H1 (cell line): Measurements from ENCODE around the gene CDKN2AIP. TPM values are rescaled to one million over a fixed set of nuclear protein-coding genes. Genes with fewer than 3 reads are reported as not detected.

Source experiments
- CTCF ChIA-PET: fragments of 300-600 bp; sonication (Branson Sonifier 250); formaldehyde crosslinking; loops from one replicate; lab custom pipeline; 2021; ENCODE audit not compliant: partially characterized antibody; lab: Charles Lee
- POLR2A ChIA-PET: fragments of 300-600 bp; sonication (Branson Sonifier 250); formaldehyde crosslinking; loops from one replicate; lab custom pipeline; 2021; ENCODE audit warnings: inconsistent platforms; ENCODE audit not compliant: partially characterized antibody; lab: Charles Lee
- DNase-seq, 2 experiments: peaks; one replicate each; pipeline versions ENCODE4 v3.0.0 to v3.0.0-alpha.2; 2010 to 2022; ENCODE audit warnings: low spot score in 2 of 2, low read depth in 1 of 2, mixed read lengths in 1 of 2
- FAIRE-seq: peaks from 2 replicates; lab custom pipeline; 2011; peaks lifted over from hg19 to GRCh38; lab: Jason Lieb, UNC
- H2AFZ ChIP-seq: 2 replicates; pipeline ENCODE4 v1.8.1; 2012; ENCODE audit warnings: low read length, inconsistent platforms
- H2AK5ac ChIP-seq: 2 replicates; pipeline ENCODE4 v1.6.1; 2013; ENCODE audit warnings: low read depth, low read length
- H2BK120ac ChIP-seq: replicated peaks from 2 replicates; pipeline ENCODE3; 2013; ENCODE audit warnings: low read depth, low read length, inconsistent platforms
- H2BK12ac ChIP-seq: 2 replicates; pipeline ENCODE4 v1.6.1; 2013; ENCODE audit warnings: low read depth, low read length
- H2BK15ac ChIP-seq: 2 replicates; pipeline ENCODE4 v1.6.1; 2013; ENCODE audit warnings: low read length
- H2BK20ac ChIP-seq: 2 replicates; pipeline ENCODE4 v1.6.1; 2013; ENCODE audit warnings: low read length
- H2BK5ac ChIP-seq: 2 replicates; pipeline ENCODE4 v1.6.1; 2013; ENCODE audit warnings: low read depth, low read length
- H3K14ac ChIP-seq: 2 replicates; pipeline ENCODE4 v1.6.1; 2013; ENCODE audit warnings: inconsistent platforms; ENCODE audit not compliant: insufficient read length
- H3K18ac ChIP-seq: 2 replicates; pipeline ENCODE4 v1.6.1; 2013; ENCODE audit warnings: low read length; ENCODE audit errors: extremely low read depth
- H3K23ac ChIP-seq: 2 replicates; pipeline ENCODE4 v1.6.1; 2013; ENCODE audit warnings: inconsistent platforms; ENCODE audit not compliant: insufficient read length
- H3K23me2 ChIP-seq: 2 replicates; pipeline ENCODE4 v1.6.1; 2013; ENCODE audit warnings: low read depth, low read length
- H3K27ac ChIP-seq: 2 replicates; pipeline ENCODE4 v1.6.1; 2011; ENCODE audit warnings: low read depth, low read length, inconsistent platforms
- H3K27me3 ChIP-seq, 4 experiments: replicated peaks in 1 of 4; 1 replicate in 1 of 4; 2 replicates in 3 of 4; pipeline versions ENCODE4 v1.6.1 to v1.8.1; 2011 to 2013; ENCODE audit warnings: low read length in 3 of 4, mild to moderate bottlenecking in 3 of 4, inconsistent platforms in 2 of 4, mixed read lengths in 2 of 4, moderate library complexity in 1 of 4; ENCODE audit not compliant: control insufficient read depth in 3 of 4, insufficient read depth in 3 of 4; ENCODE audit errors: extremely low read depth in 1 of 4
- H3K36me3 ChIP-seq, 4 experiments: 2 replicates each; pipeline versions ENCODE4 v1.6.1 to v1.8.1; 2011 to 2013; ENCODE audit warnings: mild to moderate bottlenecking in 4 of 4, low read length in 3 of 4, moderate library complexity in 2 of 4, control low read depth in 1 of 4, inconsistent platforms in 1 of 4; ENCODE audit not compliant: insufficient read depth in 4 of 4, control insufficient read depth in 2 of 4
- H3K4ac ChIP-seq: replicated peaks from 2 replicates; pipeline ENCODE3; 2013; ENCODE audit warnings: low read length, low read depth, mixed read lengths, inconsistent platforms; ENCODE audit not compliant: insufficient read length
- H3K4me1 ChIP-seq, 4 experiments: replicated peaks in 1 of 4; 1 replicate in 1 of 4; 2 replicates in 3 of 4; pipeline versions ENCODE4 v1.6.1 to v1.8.1; 2011 to 2013; ENCODE audit warnings: low read length in 3 of 4, inconsistent platforms in 2 of 4, mixed read lengths in 1 of 4; ENCODE audit not compliant: insufficient read depth in 4 of 4, control insufficient read depth in 3 of 4
- H3K4me2 ChIP-seq, 2 experiments: 2 replicates each; pipeline versions ENCODE4 v1.6.1 to v1.8.1; 2011 to 2013; ENCODE audit warnings: low read depth in 2 of 2, low read length in 2 of 2, control low read depth in 1 of 2, inconsistent platforms in 1 of 2, mild to moderate bottlenecking in 1 of 2; ENCODE audit not compliant: insufficient read depth in 1 of 2
- H3K4me3 ChIP-seq, 4 experiments: fragments of 200-600, 300-600 bp in 1 of 4; sonication (generic), shearing (Covaris generic), sonication (Bioruptor Twin) in 1 of 4; 2 replicates each; pipeline versions ENCODE4 v1.5.1 to v1.8.1; 2011 to 2016; ENCODE audit warnings: low read length in 4 of 4, low read depth in 3 of 4, control low read depth in 2 of 4, inconsistent platforms in 2 of 4, mild to moderate bottlenecking in 2 of 4, mixed read lengths in 1 of 4, moderate library complexity in 1 of 4; ENCODE audit not compliant: insufficient read depth in 2 of 4; ENCODE audit errors: extremely low read depth in 1 of 4
- H3K56ac ChIP-seq: replicated peaks from 2 replicates; pipeline ENCODE3; 2013; ENCODE audit warnings: low read depth, mild to moderate bottlenecking, mixed read lengths, low read length, inconsistent platforms; ENCODE audit not compliant: insufficient read length
- H3K79me1 ChIP-seq: 2 replicates; pipeline ENCODE4 v1.6.1; 2013; ENCODE audit warnings: low read depth, low read length, control low read depth
- H3K79me2 ChIP-seq, 2 experiments: 2 replicates each; pipeline versions ENCODE4 v1.6.1 to v1.8.1; 2012 to 2013; ENCODE audit warnings: low read length in 2 of 2, mild to moderate bottlenecking in 2 of 2, inconsistent platforms in 1 of 2; ENCODE audit not compliant: insufficient read depth in 2 of 2, control insufficient read depth in 1 of 2
- H3K9ac ChIP-seq, 4 experiments: replicated peaks in 1 of 4; 1 replicate in 1 of 4; 2 replicates in 3 of 4; pipeline versions ENCODE4 v1.6.1 to v1.8.1; 2011 to 2013; ENCODE audit warnings: low read depth in 3 of 4, low read length in 3 of 4, control low read depth in 2 of 4, mild to moderate bottlenecking in 2 of 4, moderate library complexity in 2 of 4, inconsistent platforms in 1 of 4; ENCODE audit errors: extremely low read depth in 1 of 4
- H3K9me3 ChIP-seq, 2 experiments: 2 replicates each; pipeline versions ENCODE4 v1.6.1 to v1.8.1; 2012 to 2013; ENCODE audit warnings: mild to moderate bottlenecking in 2 of 2, moderate library complexity in 2 of 2, control low read depth in 1 of 2, inconsistent platforms in 1 of 2, low read depth in 1 of 2, low read length in 1 of 2, mixed read lengths in 1 of 2; ENCODE audit not compliant: insufficient read depth in 2 of 2
- H4K20me1 ChIP-seq, 2 experiments: replicated peaks in 1 of 2; 2 replicates each; pipeline versions ENCODE3 to v1.8.1; 2011 to 2013; ENCODE audit warnings: inconsistent platforms in 2 of 2, low read length in 2 of 2, mild to moderate bottlenecking in 1 of 2; ENCODE audit not compliant: insufficient read depth in 2 of 2, control insufficient read depth in 1 of 2
- H4K5ac ChIP-seq: 2 replicates; pipeline ENCODE4 v1.6.1; 2013; ENCODE audit warnings: low read length, low read depth, mixed read lengths, inconsistent platforms; ENCODE audit not compliant: insufficient read length
- H4K8ac ChIP-seq: 2 replicates; pipeline ENCODE4 v1.8.0; 2013; ENCODE audit warnings: mild to moderate bottlenecking, moderate library complexity, low read length, inconsistent platforms; ENCODE audit not compliant: insufficient read depth; ENCODE audit errors: extremely low read depth
- H4K91ac ChIP-seq: replicated peaks from 2 replicates; pipeline ENCODE3; 2013; ENCODE audit warnings: low read length, mixed read lengths, inconsistent platforms; ENCODE audit not compliant: insufficient read length
- BACH1 ChIP-seq: IDR thresholded peaks from 2 replicates; pipeline ENCODE4 v1.6.1; 2012; ENCODE audit warnings: low read length, improper control_type of control experiment
- CEBPB ChIP-seq: IDR thresholded peaks from 2 replicates; pipeline ENCODE4 v1.6.1; 2012; ENCODE audit warnings: low read depth, low read length
- KDM5A ChIP-seq: fragments of 200-600 bp; IDR thresholded peaks from 2 replicates; pipeline ENCODE4 v1.7.1; 2012; ENCODE audit warnings: mild to moderate bottlenecking, low read length, inconsistent platforms, mixed read lengths
- NRF1 ChIP-seq: IDR thresholded peaks from 2 replicates; pipeline ENCODE4 v1.6.1; 2011; ENCODE audit warnings: mild to moderate bottlenecking, low read depth, low read length, improper control_type of control experiment
- POLR2AphosphoS5 ChIP-seq: IDR thresholded peaks from 2 replicates; pipeline ENCODE4 v1.6.1; 2011; ENCODE audit warnings: low read depth, low read length
- RAD21 ChIP-seq, 2 experiments: IDR thresholded peaks in 1 of 2; conservative IDR thresholded peaks in 1 of 2; 2 replicates each; pipeline ENCODE4 v1.6.1; 2011; ENCODE audit warnings: low read depth in 2 of 2, low read length in 2 of 2, improper control_type of control experiment in 1 of 2, inconsistent platforms in 1 of 2, mild to moderate bottlenecking in 1 of 2, moderate library complexity in 1 of 2
- SIN3A ChIP-seq, 2 experiments: IDR thresholded peaks in 1 of 2; conservative IDR thresholded peaks in 1 of 2; 2 replicates each; pipeline ENCODE4 v1.6.1; 2011 to 2012; ENCODE audit warnings: low read length in 2 of 2, improper control_type of control experiment in 1 of 2, low read depth in 1 of 2, mild to moderate bottlenecking in 1 of 2
- SUZ12 ChIP-seq: fragments of 200-600 bp; sonication (generic); IDR thresholded peaks from 2 replicates; pipeline ENCODE4 v1.6.1; 2012; ENCODE audit warnings: mild to moderate bottlenecking, inconsistent platforms, low read length, moderate library complexity, mixed read lengths
- TEAD4 ChIP-seq: IDR thresholded peaks from 2 replicates; pipeline ENCODE4 v1.6.1; 2012; ENCODE audit warnings: low read depth, low read length, inconsistent platforms, mixed read lengths
- WGBS, 2 experiments: shearing (Covaris generic) in 1 of 2; methylation state at CpG; one replicate each; pipeline versions ENCODE4 v1.1.6 to v1.1.7; 2013 to 2015; ENCODE audit warnings: low lambda C conversion rate in 2 of 2, mixed read lengths in 2 of 2, inconsistent platforms in 1 of 2, low coverage in 1 of 2, missing lambda C conversion rate in 1 of 2; ENCODE audit not compliant: insufficient replicate concordance in 2 of 2, insufficient coverage in 1 of 2, insufficient read length in 1 of 2; ENCODE audit errors: extremely low coverage in 1 of 2, missing lambda C conversion rate in 1 of 2; 5-methylcytosine and 5-hydroxymethylcytosine counted together
- polyA plus RNA-seq, 7 experiments: library from polyadenylated mRNA; depleted of rRNA in 3 of 7; stranded (reverse) in 5 of 7; unstranded in 2 of 7; fragments of >200 nt in 5 of 7; fragments of 200-250 nt in 2 of 7; gene quantifications; 1 replicate in 5 of 7; 2 replicates in 1 of 7; 4 replicates in 1 of 7; pipeline versions ENCODE4 v1.2.1 to v1.2.3, GENCODE V29; 2011 to 2013; ENCODE audit warnings: missing spikeins in 2 of 7, mixed read lengths in 2 of 7
- total RNA-seq: library from RNA; stranded (reverse); fragmentation: NEBNext Ultra II Directional; extraction: Animal tissue kit (Norgen Biotek cat#: 25700); gene quantifications from 2 replicates; pipeline ENCODE4 v1.2.1, GENCODE V29; 2021
- TF ChIP-seq, protein P1 (sequence below), 3 experiments: IDR thresholded peaks; 1 replicate in 2 of 3; 2 replicates in 1 of 3; pipeline versions ENCODE4 v1.5.1 to v1.6.1; 2011; ENCODE audit warnings: low read length in 3 of 3, mild to moderate bottlenecking in 3 of 3, inconsistent platforms in 2 of 3, low read depth in 1 of 3, moderate library complexity in 1 of 3; ENCODE audit not compliant: insufficient read depth in 1 of 3; ENCODE audit errors: control extremely low read depth in 1 of 3

CDKN2AIP gene
- total and polyA plus RNA-seq, 2 of the 8 experiments (the other 6 are each of a cell fraction or from before 2014, with no cell fraction given) = 6.0 to 14.0 TPM

DNA sequence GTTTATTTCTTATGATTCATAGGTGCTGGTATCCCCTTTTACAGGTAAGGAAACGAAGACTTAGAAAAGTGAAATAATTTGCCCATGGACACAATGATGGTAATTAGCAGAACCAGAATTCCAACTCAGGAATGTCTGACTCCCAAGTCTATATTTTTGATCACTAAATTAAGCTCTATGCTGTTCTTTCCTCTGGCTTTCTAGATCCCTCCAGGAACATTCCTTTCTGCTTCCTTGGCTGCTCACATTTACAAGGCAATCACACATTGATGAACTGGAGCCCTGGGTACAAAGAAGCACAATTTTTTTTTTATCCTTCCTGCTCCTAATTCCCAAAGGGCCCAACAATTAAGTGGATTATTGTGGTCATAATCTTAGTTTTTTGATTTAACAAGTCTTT is 7.0 kb upstream of the CDKN2AIP start:
- POLR2A ChIA-PET = interaction anchor here (0.9 kb wide), 1 partner anchor 11 kb away, joined by 3 read pairs; no protein-coding TSS in a partner anchor
- no peak overlapping the region for H3K18ac ChIP-seq
- no peak for TF ChIP-seq RAD21 (IDR thresholded peaks at IDR 0.05 in 1 of 2, conservative IDR thresholded peaks at IDR 0.05 in 1 of 2; ENCODE audit: low read depth in 2 of 2, low read length in 2 of 2)
- TF ChIP-seq KDM5A = no peak
- TF ChIP-seq NRF1 = no peak
- TF ChIP-seq SUZ12 = no peak
- TF ChIP-seq TEAD4 = no peak
- no peak for TF ChIP-seq BACH1
- TF ChIP-seq CEBPB = no peak
- TF ChIP-seq, protein P1, sequence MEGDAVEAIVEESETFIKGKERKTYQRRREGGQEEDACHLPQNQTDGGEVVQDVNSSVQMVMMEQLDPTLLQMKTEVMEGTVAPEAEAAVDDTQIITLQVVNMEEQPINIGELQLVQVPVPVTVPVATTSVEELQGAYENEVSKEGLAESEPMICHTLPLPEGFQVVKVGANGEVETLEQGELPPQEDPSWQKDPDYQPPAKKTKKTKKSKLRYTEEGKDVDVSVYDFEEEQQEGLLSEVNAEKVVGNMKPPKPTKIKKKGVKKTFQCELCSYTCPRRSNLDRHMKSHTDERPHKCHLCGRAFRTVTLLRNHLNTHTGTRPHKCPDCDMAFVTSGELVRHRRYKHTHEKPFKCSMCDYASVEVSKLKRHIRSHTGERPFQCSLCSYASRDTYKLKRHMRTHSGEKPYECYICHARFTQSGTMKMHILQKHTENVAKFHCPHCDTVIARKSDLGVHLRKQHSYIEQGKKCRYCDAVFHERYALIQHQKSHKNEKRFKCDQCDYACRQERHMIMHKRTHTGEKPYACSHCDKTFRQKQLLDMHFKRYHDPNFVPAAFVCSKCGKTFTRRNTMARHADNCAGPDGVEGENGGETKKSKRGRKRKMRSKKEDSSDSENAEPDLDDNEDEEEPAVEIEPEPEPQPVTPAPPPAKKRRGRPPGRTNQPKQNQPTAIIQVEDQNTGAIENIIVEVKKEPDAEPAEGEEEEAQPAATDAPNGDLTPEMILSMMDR (IDR thresholded peaks at IDR 0.05; ENCODE audit: control extremely low read depth in 1 of 3, insufficient read depth in 1 of 3, low read depth in 1 of 3, low read length in 3 of 3) = no peak
- TF ChIP-seq POLR2AphosphoS5 = no peak
- TF ChIP-seq SIN3A (conservative IDR thresholded peaks at IDR 0.05 in 1 of 2, IDR thresholded peaks at IDR 0.05 in 1 of 2; ENCODE audit: low read depth in 1 of 2, low read length in 2 of 2) = no peak

More for the DNA sequence above, 7.0 kb upstream of the CDKN2AIP start:
- H3K9ac ChIP-seq = no peak overlapping the region
- H4K20me1 ChIP-seq = no peaks in the 10 kb centered on the region
- no peaks in the 10 kb centered on the region for H3K36me3 ChIP-seq
- H3K4me1 ChIP-seq = peaks cover 0 to 6% (median 4%) of the 10 kb centered on the region in 4 experiments; a peak in 6 of 7 replicates
- H3K4ac ChIP-seq = no peak overlapping the region
- no peaks in the 10 kb centered on the region for H3K27me3 ChIP-seq
- no peak overlapping the region for H2BK5ac ChIP-seq
- H4K91ac ChIP-seq = no peak overlapping the region
- H2BK15ac ChIP-seq = no peak overlapping the region
- no peak overlapping the region for H2BK20ac ChIP-seq
- H2BK12ac ChIP-seq = no peak overlapping the region
- H4K8ac ChIP-seq = no peak overlapping the region
- H3K9me3 ChIP-seq = peaks cover 0 to 2% of the 10 kb centered on the region in 2 experiments; a peak in 2 of 4 replicates
- no peak overlapping the region for H3K27ac ChIP-seq
- no peaks in the 10 kb centered on the region for H3K79me1 ChIP-seq
- H2AK5ac ChIP-seq = no peak overlapping the region
- H3K23me2 ChIP-seq = no peaks in the 10 kb centered on the region
- DNase-seq (no peak), FAIRE-seq (no peak)
- no peak overlapping the region for H3K56ac ChIP-seq
- no peak overlapping the region for H3K4me3 ChIP-seq
- 78% methylated on average over 1 of the region's 1 CpG; no CpG with 5 or more reads in 1 of the 2 experiments for WGBS, 2 experiments
- H3K79me2 ChIP-seq = no peaks in the 10 kb centered on the region
- no peak overlapping the region for H2AFZ ChIP-seq
- H3K23ac ChIP-seq = no peak overlapping the region
- H2BK120ac ChIP-seq = no peak overlapping the region
- no peak overlapping the region for H4K5ac ChIP-seq
- H3K14ac ChIP-seq = no peak overlapping the region
- CTCF ChIA-PET = interaction anchor here (1.2 to 1.3 kb wide), 2 partner anchors 22 to 29 kb away, joined by 3 to 5 read pairs; no protein-coding TSS in a partner anchor
- no peak overlapping the region for H3K4me2 ChIP-seq
